HL-60 (cell line): Measurements from ENCODE around the gene SERPINB2.

ENCODE experiments used
- GABPA ChIP-seq: IDR thresholded peaks from 2 replicates; pipeline ENCODE4 v1.6.1; 2012; ENCODE audit warnings: low read depth
- POLR2AphosphoS5 ChIP-seq: IDR thresholded peaks from 2 replicates; pipeline ENCODE4 v1.6.1; 2012; ENCODE audit warnings: low read depth
- TF ChIP-seq, protein P1 (sequence below): IDR thresholded peaks from one replicate; pipeline ENCODE4 v1.5.1; 2011; ENCODE audit warnings: low read length, control low read depth, inconsistent platforms; ENCODE audit not compliant: insufficient read depth
- TF ChIP-seq, protein P2 (sequence below): IDR thresholded peaks from 2 replicates; pipeline ENCODE4 v1.6.1; 2012; ENCODE audit warnings: low read depth; ENCODE audit not compliant: insufficient replicate concordance

GRCh38 chr18:63922049-63922448, 34.5 kb downstream of the SERPINB2 start:
- TF ChIP-seq, protein P1, sequence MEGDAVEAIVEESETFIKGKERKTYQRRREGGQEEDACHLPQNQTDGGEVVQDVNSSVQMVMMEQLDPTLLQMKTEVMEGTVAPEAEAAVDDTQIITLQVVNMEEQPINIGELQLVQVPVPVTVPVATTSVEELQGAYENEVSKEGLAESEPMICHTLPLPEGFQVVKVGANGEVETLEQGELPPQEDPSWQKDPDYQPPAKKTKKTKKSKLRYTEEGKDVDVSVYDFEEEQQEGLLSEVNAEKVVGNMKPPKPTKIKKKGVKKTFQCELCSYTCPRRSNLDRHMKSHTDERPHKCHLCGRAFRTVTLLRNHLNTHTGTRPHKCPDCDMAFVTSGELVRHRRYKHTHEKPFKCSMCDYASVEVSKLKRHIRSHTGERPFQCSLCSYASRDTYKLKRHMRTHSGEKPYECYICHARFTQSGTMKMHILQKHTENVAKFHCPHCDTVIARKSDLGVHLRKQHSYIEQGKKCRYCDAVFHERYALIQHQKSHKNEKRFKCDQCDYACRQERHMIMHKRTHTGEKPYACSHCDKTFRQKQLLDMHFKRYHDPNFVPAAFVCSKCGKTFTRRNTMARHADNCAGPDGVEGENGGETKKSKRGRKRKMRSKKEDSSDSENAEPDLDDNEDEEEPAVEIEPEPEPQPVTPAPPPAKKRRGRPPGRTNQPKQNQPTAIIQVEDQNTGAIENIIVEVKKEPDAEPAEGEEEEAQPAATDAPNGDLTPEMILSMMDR = no peak
- TF ChIP-seq POLR2AphosphoS5 (no peak), GABPA (no peak)
- TF ChIP-seq, protein P2, sequence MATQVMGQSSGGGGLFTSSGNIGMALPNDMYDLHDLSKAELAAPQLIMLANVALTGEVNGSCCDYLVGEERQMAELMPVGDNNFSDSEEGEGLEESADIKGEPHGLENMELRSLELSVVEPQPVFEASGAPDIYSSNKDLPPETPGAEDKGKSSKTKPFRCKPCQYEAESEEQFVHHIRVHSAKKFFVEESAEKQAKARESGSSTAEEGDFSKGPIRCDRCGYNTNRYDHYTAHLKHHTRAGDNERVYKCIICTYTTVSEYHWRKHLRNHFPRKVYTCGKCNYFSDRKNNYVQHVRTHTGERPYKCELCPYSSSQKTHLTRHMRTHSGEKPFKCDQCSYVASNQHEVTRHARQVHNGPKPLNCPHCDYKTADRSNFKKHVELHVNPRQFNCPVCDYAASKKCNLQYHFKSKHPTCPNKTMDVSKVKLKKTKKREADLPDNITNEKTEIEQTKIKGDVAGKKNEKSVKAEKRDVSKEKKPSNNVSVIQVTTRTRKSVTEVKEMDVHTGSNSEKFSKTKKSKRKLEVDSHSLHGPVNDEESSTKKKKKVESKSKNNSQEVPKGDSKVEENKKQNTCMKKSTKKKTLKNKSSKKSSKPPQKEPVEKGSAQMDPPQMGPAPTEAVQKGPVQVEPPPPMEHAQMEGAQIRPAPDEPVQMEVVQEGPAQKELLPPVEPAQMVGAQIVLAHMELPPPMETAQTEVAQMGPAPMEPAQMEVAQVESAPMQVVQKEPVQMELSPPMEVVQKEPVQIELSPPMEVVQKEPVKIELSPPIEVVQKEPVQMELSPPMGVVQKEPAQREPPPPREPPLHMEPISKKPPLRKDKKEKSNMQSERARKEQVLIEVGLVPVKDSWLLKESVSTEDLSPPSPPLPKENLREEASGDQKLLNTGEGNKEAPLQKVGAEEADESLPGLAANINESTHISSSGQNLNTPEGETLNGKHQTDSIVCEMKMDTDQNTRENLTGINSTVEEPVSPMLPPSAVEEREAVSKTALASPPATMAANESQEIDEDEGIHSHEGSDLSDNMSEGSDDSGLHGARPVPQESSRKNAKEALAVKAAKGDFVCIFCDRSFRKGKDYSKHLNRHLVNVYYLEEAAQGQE = no peak
